Epithelial cell of esophagus (primary cell): Measurements from ENCODE around the gene RTN4.
"Not testable (repeated sequence)": the region's sequence is repeated elsewhere in the genome, so short reads cannot be mapped to it uniquely, and the experiment has no call there.

Source experiments
- DNase-seq: peaks from one replicate; pipeline ENCODE4 v3.0.0; 2010; ENCODE audit warnings: low read depth
- H3K4me3 ChIP-seq: 2 replicates; pipeline ENCODE4 v1.5.1; 2011; ENCODE audit warnings: mild to moderate bottlenecking, low read length, control low read depth
- CTCF ChIP-seq: IDR thresholded peaks from 2 replicates; pipeline ENCODE4 v1.5.1; 2011; ENCODE audit warnings: low read depth, mild to moderate bottlenecking, low read length, control low read depth, inconsistent platforms; ENCODE audit not compliant: insufficient read depth; ENCODE audit errors: missing control alignments

The RTN4 gene

GRCh38 chr2:55092439-55092838 lies 42.2 kb upstream of the RTN4 start:
- no peak for TF ChIP-seq CTCF
- no peak overlapping the region for H3K4me3 ChIP-seq
- peak; percentile 72 for DNase-seq

- DNase-seq, H3K4me3 ChIP-seq: not testable (repeated sequence)
Measured at GRCh38 chr2:55091681-55092080, 41.4 kb upstream of the RTN4 start.

- no peak for TF ChIP-seq CTCF
- peak; percentile 60 for DNase-seq
- no peak overlapping the region for H3K4me3 ChIP-seq
Measured at GRCh38 chr2:55090702-55091101, 40.5 kb upstream of the RTN4 start.

GRCh38 chr2:55089726-55090125 lies 39.5 kb upstream of the RTN4 start:
- no peak for DNase-seq
- H3K4me3 ChIP-seq, result no peak overlapping the region
- no peak for TF ChIP-seq CTCF

GRCh38 chr2:55088400-55088799 lies 38.1 kb upstream of the RTN4 start:
- DNase-seq, result no peak
- H3K4me3 ChIP-seq, result no peak overlapping the region
- no peak for TF ChIP-seq CTCF

- H3K4me3 ChIP-seq, result no peak overlapping the region
- DNase-seq, result no peak
- TF ChIP-seq CTCF, result no peak
Measured at GRCh38 chr2:55087936-55088335, 37.7 kb upstream of the RTN4 start.

GRCh38 chr2:55087501-55087900 lies 37.2 kb upstream of the RTN4 start:
- DNase-seq, result no peak
- no peak overlapping the region for H3K4me3 ChIP-seq
- TF ChIP-seq CTCF, result no peak
